Measurements from ENCODE around the gene TPSG1.

DNA sequence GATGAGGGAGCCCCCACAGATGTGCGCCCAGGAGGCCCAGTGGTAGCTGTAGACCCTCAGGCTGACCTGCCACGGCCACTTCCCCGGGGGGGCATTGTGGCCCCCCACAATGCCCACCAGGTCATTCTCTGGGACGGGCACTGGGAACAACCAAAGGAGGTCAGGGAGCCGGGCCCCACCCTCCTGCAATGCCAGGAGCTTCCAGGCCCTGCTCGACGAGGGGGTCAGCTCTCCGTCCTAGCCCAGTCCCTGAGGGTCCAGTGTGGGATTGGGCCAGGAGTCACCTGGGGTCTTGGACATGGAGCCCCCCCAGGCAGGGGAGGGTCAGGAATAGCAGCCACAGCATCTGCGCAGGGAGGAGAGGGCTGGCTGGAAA lies 37.8 kb upstream of the TPSG1 start:
- TF ChIP-seq EZH2phosphoT487 (IDR thresholded peaks at IDR 0.05; ENCODE audit: borderline replicate concordance): no peak
- TF ChIP-seq, protein P1, sequence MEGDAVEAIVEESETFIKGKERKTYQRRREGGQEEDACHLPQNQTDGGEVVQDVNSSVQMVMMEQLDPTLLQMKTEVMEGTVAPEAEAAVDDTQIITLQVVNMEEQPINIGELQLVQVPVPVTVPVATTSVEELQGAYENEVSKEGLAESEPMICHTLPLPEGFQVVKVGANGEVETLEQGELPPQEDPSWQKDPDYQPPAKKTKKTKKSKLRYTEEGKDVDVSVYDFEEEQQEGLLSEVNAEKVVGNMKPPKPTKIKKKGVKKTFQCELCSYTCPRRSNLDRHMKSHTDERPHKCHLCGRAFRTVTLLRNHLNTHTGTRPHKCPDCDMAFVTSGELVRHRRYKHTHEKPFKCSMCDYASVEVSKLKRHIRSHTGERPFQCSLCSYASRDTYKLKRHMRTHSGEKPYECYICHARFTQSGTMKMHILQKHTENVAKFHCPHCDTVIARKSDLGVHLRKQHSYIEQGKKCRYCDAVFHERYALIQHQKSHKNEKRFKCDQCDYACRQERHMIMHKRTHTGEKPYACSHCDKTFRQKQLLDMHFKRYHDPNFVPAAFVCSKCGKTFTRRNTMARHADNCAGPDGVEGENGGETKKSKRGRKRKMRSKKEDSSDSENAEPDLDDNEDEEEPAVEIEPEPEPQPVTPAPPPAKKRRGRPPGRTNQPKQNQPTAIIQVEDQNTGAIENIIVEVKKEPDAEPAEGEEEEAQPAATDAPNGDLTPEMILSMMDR (conservative IDR thresholded peaks at IDR 0.05; ENCODE audit: low read length): no peak

All from Loucy (cell line).